H4 (cell line): ENCODE data around the gene CD53. TPM values are rescaled to one million over a fixed set of nuclear protein-coding genes. Genes with fewer than 3 reads are reported as not detected.
"Not testable (repeated sequence)": the region's sequence is repeated elsewhere in the genome, so short reads cannot be mapped to it uniquely, and the experiment has no call there.

Experiments
- DNase-seq: peaks from one replicate; pipeline ENCODE4 v3.0.0-alpha.2; 2015; ENCODE audit warnings: low spot score
- total RNA-seq: library from RNA; depleted of rRNA; stranded (reverse); fragments of >200 nt; shearing (Covaris generic); gene quantifications from 2 replicates; pipeline ENCODE4 v1.2.3, GENCODE V29; 2014; rRNA removed

Gene CD53
- 0.08 and 0.35 TPM in 2 replicates for total RNA-seq

GRCh38 chr1:110872745-110873720 lies at the start of gene CD53:
TSS of gene CD53 (plus strand) at chr1:110873148. CDS start at chr1:110891409, 18,261 bp downstream.
- no peak for DNase-seq

GRCh38 chr1:110824192-110824591 lies 48.8 kb upstream of the CD53 start:
- no peak for DNase-seq

GRCh38 chr1:110829955-110830553 lies 42.9 kb upstream of the CD53 start:
- peak; percentile 11 for DNase-seq

GRCh38 chr1:110833779-110834178 lies 39.2 kb upstream of the CD53 start:
- DNase-seq = not testable (repeated sequence)

- DNase-seq = no peak
Observed at GRCh38 chr1:110846861-110847260, 26.1 kb upstream of the CD53 start.

- no peak for DNase-seq
Observed at GRCh38 chr1:110850145-110850544, 22.8 kb upstream of the CD53 start.

GRCh38 chr1:110850627-110851026 lies 22.3 kb upstream of the CD53 start:
- DNase-seq = no peak

GRCh38 chr1:110853135-110853534 lies 19.8 kb upstream of the CD53 start:
- DNase-seq = no peak

- no peak for DNase-seq
Observed at GRCh38 chr1:110856410-110856809, 16.5 kb upstream of the CD53 start.

- DNase-seq = no peak
Observed at GRCh38 chr1:110857964-110858948, 14.7 kb upstream of the CD53 start.

- DNase-seq = no peak
Observed at GRCh38 chr1:110859062-110859461, 13.9 kb upstream of the CD53 start.

GRCh38 chr1:110860174-110860573 lies 12.8 kb upstream of the CD53 start:
- no peak for DNase-seq

- DNase-seq = not testable (repeated sequence)
Observed at GRCh38 chr1:110860620-110861019, 12.3 kb upstream of the CD53 start.

GRCh38 chr1:110861942-110862341 lies 11.0 kb upstream of the CD53 start:
- not testable (repeated sequence) for DNase-seq

- DNase-seq = no peak
Observed at GRCh38 chr1:110864287-110864686, 8.7 kb upstream of the CD53 start.

- DNase-seq = no peak
Observed at GRCh38 chr1:110870721-110871388, 2.1 kb upstream of the CD53 start.

GRCh38 chr1:110872366-110872744 lies 593 bp upstream of the CD53 start:
- no peak for DNase-seq

- no peak for DNase-seq
Observed at GRCh38 chr1:110873856-110874255, 908 bp downstream of the CD53 start.

GRCh38 chr1:110874324-110875215 lies 1.6 kb downstream of the CD53 start:
- DNase-seq = no peak

- DNase-seq = no peak
Observed at GRCh38 chr1:110875216-110875731, 2.3 kb downstream of the CD53 start.
